Activated naive CD4-positive, alpha-beta T cell treated with anti-CD3 and anti-CD28 coated beads, Interleukin-2, amount 50 U/mL, for 24 hours (primary cell): Measurements from ENCODE around the gene HIBCH.

ENCODE experiments used
- H3K27ac Mint-ChIP-seq: one replicate; pipeline ENCODE4 v1.8.0; 2021; ENCODE audit warnings: mild to moderate bottlenecking, mixed read lengths
- H3K27me3 Mint-ChIP-seq: one replicate; pipeline ENCODE4 v1.8.0; 2021; ENCODE audit warnings: mixed read lengths
- H3K36me3 Mint-ChIP-seq: one replicate; pipeline ENCODE4 v1.8.0; 2021; ENCODE audit warnings: mixed read lengths
- H3K4me1 Mint-ChIP-seq: one replicate; pipeline ENCODE4 v1.8.0; 2021; ENCODE audit warnings: mixed read lengths
- H3K4me3 Mint-ChIP-seq: one replicate; pipeline ENCODE4 v1.8.0; 2021; ENCODE audit warnings: mild to moderate bottlenecking, mixed read lengths
- H3K9me3 Mint-ChIP-seq: one replicate; pipeline ENCODE4 v1.8.0; 2021; ENCODE audit warnings: mixed read lengths

Gene HIBCH

GRCh38 chr2:190156530-190157212 lies 163.0 kb downstream of the HIBCH start:
- Mint-ChIP-seq H3K36me3 (peaks cover 2% of the 10 kb centered on the region), H3K9me3 (peaks cover 5% of the 10 kb centered on the region), H3K27me3 (no peaks in the 10 kb centered on the region), H3K4me1 (no peaks in the 10 kb centered on the region), H3K4me3 (no peak overlapping the region), H3K27ac (no peak overlapping the region)
